Astrocyte (in vitro differentiated cells and primary cell): Measurements from ENCODE around the gene RIMBP2. TPM values are rescaled to one million over a fixed set of nuclear protein-coding genes. Genes with fewer than 3 reads are reported as not detected.

Experiments
- DNase-seq: peaks from one replicate; pipeline ENCODE4 v3.0.0-alpha.2; 2010; ENCODE audit warnings: low read depth
- FAIRE-seq: peaks from 2 replicates; lab custom pipeline; 2011; peaks lifted over from hg19 to GRCh38; lab: Jason Lieb, UNC
- H2AFZ ChIP-seq: 2 replicates; pipeline ENCODE4 v1.6.0; 2012; ENCODE audit warnings: low read depth, low read length, inconsistent platforms
- H3K27ac ChIP-seq: 2 replicates; pipeline ENCODE4 v1.5.1; 2011; ENCODE audit warnings: low read depth, low read length, inconsistent platforms
- H3K27me3 ChIP-seq: 2 replicates; pipeline ENCODE4 v1.6.0; 2011; ENCODE audit warnings: low read length, inconsistent platforms; ENCODE audit not compliant: insufficient read depth
- H3K36me3 ChIP-seq: 2 replicates; pipeline ENCODE4 v1.5.1; 2011; ENCODE audit warnings: low read length, inconsistent platforms; ENCODE audit not compliant: insufficient read depth
- H3K4me1 ChIP-seq: 2 replicates; pipeline ENCODE4 v1.5.1; 2011; ENCODE audit warnings: low read length, inconsistent platforms; ENCODE audit not compliant: insufficient read depth
- H3K4me2 ChIP-seq: 2 replicates; pipeline ENCODE4 v1.6.0; 2012; ENCODE audit warnings: low read length, inconsistent platforms
- H3K4me3 ChIP-seq: 2 replicates; pipeline ENCODE4 v1.5.1; 2011; ENCODE audit warnings: low read depth, mild to moderate bottlenecking, low read length, inconsistent platforms; ENCODE audit not compliant: insufficient read depth
- H3K79me2 ChIP-seq: 2 replicates; pipeline ENCODE4 v1.6.0; 2012; ENCODE audit warnings: mild to moderate bottlenecking, low read length, inconsistent platforms; ENCODE audit not compliant: insufficient read depth
- H3K9ac ChIP-seq: 2 replicates; pipeline ENCODE4 v1.6.0; 2012; ENCODE audit warnings: mild to moderate bottlenecking, low read length, inconsistent platforms
- H3K9me3 ChIP-seq: 2 replicates; pipeline ENCODE4 v1.5.1; 2012; ENCODE audit warnings: low read depth, mild to moderate bottlenecking, low read length, inconsistent platforms; ENCODE audit not compliant: insufficient read depth
- H4K20me1 ChIP-seq: 2 replicates; pipeline ENCODE4 v1.6.0; 2012; ENCODE audit warnings: low read length, inconsistent platforms; ENCODE audit not compliant: insufficient read depth
- H3K27ac Mint-ChIP-seq: one replicate; pipeline ENCODE4 v1.8.0; 2021; ENCODE audit warnings: mild to moderate bottlenecking, mixed read lengths; ENCODE audit not compliant: unreplicated experiment
- H3K27me3 Mint-ChIP-seq: one replicate; pipeline ENCODE4 v1.8.0; 2021; ENCODE audit warnings: low read depth, mixed read lengths; ENCODE audit not compliant: unreplicated experiment
- H3K36me3 Mint-ChIP-seq: one replicate; pipeline ENCODE4 v1.8.0; 2021; ENCODE audit warnings: low read depth, mixed read lengths; ENCODE audit not compliant: unreplicated experiment
- H3K4me1 Mint-ChIP-seq: one replicate; pipeline ENCODE4 v1.8.0; 2021; ENCODE audit warnings: low read depth, mixed read lengths; ENCODE audit not compliant: unreplicated experiment
- H3K4me3 Mint-ChIP-seq: one replicate; pipeline ENCODE4 v1.8.0; 2021; ENCODE audit warnings: mild to moderate bottlenecking, moderate library complexity, mixed read lengths; ENCODE audit not compliant: unreplicated experiment
- H3K9me3 Mint-ChIP-seq: one replicate; pipeline ENCODE4 v1.8.0; 2021; ENCODE audit warnings: mild to moderate bottlenecking, mixed read lengths; ENCODE audit not compliant: unreplicated experiment
- EZH2 ChIP-seq: IDR thresholded peaks from 2 replicates; pipeline ENCODE4 v1.6.1; 2012; ENCODE audit warnings: mild to moderate bottlenecking, low read length, inconsistent platforms; ENCODE audit not compliant: insufficient read depth
- total RNA-seq: library from RNA; stranded (reverse); gene quantifications from 2 replicates; pipeline ENCODE4 v1.2.1, GENCODE V29; 2021
- TF ChIP-seq, protein P1 (sequence below): IDR thresholded peaks from 2 replicates; pipeline ENCODE4 v1.5.1; 2011; ENCODE audit warnings: low read depth, mild to moderate bottlenecking, inconsistent platforms, low read length, moderate library complexity; ENCODE audit not compliant: insufficient read depth

The RIMBP2 gene
- total RNA-seq, 1 donor from 2014 or later: 2.2 TPM

- no peak for TF ChIP-seq EZH2
- TF ChIP-seq, protein P1, sequence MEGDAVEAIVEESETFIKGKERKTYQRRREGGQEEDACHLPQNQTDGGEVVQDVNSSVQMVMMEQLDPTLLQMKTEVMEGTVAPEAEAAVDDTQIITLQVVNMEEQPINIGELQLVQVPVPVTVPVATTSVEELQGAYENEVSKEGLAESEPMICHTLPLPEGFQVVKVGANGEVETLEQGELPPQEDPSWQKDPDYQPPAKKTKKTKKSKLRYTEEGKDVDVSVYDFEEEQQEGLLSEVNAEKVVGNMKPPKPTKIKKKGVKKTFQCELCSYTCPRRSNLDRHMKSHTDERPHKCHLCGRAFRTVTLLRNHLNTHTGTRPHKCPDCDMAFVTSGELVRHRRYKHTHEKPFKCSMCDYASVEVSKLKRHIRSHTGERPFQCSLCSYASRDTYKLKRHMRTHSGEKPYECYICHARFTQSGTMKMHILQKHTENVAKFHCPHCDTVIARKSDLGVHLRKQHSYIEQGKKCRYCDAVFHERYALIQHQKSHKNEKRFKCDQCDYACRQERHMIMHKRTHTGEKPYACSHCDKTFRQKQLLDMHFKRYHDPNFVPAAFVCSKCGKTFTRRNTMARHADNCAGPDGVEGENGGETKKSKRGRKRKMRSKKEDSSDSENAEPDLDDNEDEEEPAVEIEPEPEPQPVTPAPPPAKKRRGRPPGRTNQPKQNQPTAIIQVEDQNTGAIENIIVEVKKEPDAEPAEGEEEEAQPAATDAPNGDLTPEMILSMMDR: no peak
- Mint-ChIP-seq H3K27ac (no peak overlapping the region), H3K4me3 (no peak overlapping the region), H3K4me1 (no peaks in the 10 kb centered on the region), H3K27me3 (no peaks in the 10 kb centered on the region), H3K9me3 (peaks cover 6% of the 10 kb centered on the region), H3K36me3 (no peaks in the 10 kb centered on the region)
- Histone ChIP-seq H2AFZ (no peak overlapping the region), H3K4me3 (no peak overlapping the region), H3K36me3 (no peaks in the 10 kb centered on the region), H3K4me1 (no peaks in the 10 kb centered on the region), H3K27ac (no peak overlapping the region), H4K20me1 (no peaks in the 10 kb centered on the region), H3K4me2 (no peak overlapping the region), H3K9me3 (peaks cover 7% of the 10 kb centered on the region), H3K27me3 (no peaks in the 10 kb centered on the region), H3K79me2 (no peaks in the 10 kb centered on the region), H3K9ac (no peak overlapping the region)
- FAIRE-seq: no peak
- DNase-seq: no peak
These were observed 160.2 kb downstream of the RIMBP2 start for GRCh38 chr12:130555628-130556485.

DNA sequence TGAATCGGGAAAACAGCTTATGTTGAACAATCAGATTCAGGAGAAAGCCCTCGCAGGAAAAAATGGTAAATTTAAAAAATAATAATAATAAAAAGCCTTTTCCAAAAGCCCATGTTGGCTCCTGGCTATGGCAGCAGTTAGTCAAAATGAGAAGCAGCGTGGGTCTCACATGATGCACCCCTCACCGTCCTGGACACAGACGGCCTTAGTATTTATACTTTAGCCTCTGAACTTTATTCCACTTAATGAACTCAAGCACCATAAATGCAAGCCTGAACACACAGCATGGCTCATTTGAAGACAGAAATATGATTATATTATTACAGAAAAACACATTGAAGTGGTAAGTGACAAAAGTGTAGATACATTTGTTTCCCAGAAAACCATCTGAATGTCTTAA lies 160.9 kb downstream of the RIMBP2 start:
- no peak overlapping the region for H3K4me3 Mint-ChIP-seq
- H4K20me1 ChIP-seq: no peaks in the 10 kb centered on the region
- no peak overlapping the region for H3K4me3 ChIP-seq
- peaks cover 3% of the 10 kb centered on the region for H3K9me3 Mint-ChIP-seq
- H3K9me3 ChIP-seq: peaks cover 4% of the 10 kb centered on the region
- H3K36me3 Mint-ChIP-seq: no peaks in the 10 kb centered on the region
- no peaks in the 10 kb centered on the region for H3K36me3 ChIP-seq
- H3K4me1 Mint-ChIP-seq: no peaks in the 10 kb centered on the region
- DNase-seq (no peak), FAIRE-seq (no peak)
- TF ChIP-seq, protein P1: no peak
- TF ChIP-seq EZH2: no peak
- no peak overlapping the region for H3K4me2 ChIP-seq
- no peak overlapping the region for H3K27ac ChIP-seq
- no peak overlapping the region for H3K27ac Mint-ChIP-seq
- H3K27me3 Mint-ChIP-seq: no peaks in the 10 kb centered on the region
- no peak overlapping the region for H3K9ac ChIP-seq
- no peaks in the 10 kb centered on the region for H3K79me2 ChIP-seq
- no peaks in the 10 kb centered on the region for H3K27me3 ChIP-seq
- no peak overlapping the region for H2AFZ ChIP-seq
- no peaks in the 10 kb centered on the region for H3K4me1 ChIP-seq

- Histone ChIP-seq H3K9me3 (peaks cover 4% of the 10 kb centered on the region), H3K27me3 (no peaks in the 10 kb centered on the region), H3K36me3 (no peaks in the 10 kb centered on the region), H3K4me1 (no peaks in the 10 kb centered on the region), H3K4me2 (no peak overlapping the region), H3K79me2 (no peaks in the 10 kb centered on the region), H4K20me1 (no peaks in the 10 kb centered on the region), H3K4me3 (no peak overlapping the region), H2AFZ (no peak overlapping the region), H3K9ac (no peak overlapping the region), H3K27ac (no peak overlapping the region)
- H3K4me3 Mint-ChIP-seq: no peak overlapping the region
- no peak for FAIRE-seq
- no peak for TF ChIP-seq EZH2
- TF ChIP-seq, protein P1: no peak
- H3K9me3 Mint-ChIP-seq: peaks cover 9% of the 10 kb centered on the region
- no peak for DNase-seq
- no peaks in the 10 kb centered on the region for H3K27me3 Mint-ChIP-seq
- no peaks in the 10 kb centered on the region for H3K36me3 Mint-ChIP-seq
- H3K4me1 Mint-ChIP-seq: no peaks in the 10 kb centered on the region
- no peak overlapping the region for H3K27ac Mint-ChIP-seq
These were observed 163.6 kb downstream of the RIMBP2 start for GRCh38 chr12:130552483-130552996.
